ENCODE measurements around the gene NR4A1. TPM values are rescaled to one million over a fixed set of nuclear protein-coding genes. Genes with fewer than 3 reads are reported as not detected.
A peak's percentile ranks its signal among the peaks of the same experiment; 100 is the strongest.

Gene NR4A1
- total and polyA plus RNA-seq, 10 of the 15 experiments (the other 5 are each of a cell fraction or from before 2014, with no cell fraction given), result 0.05 to 7.9 (median 2.2) TPM; not detected in 1

DNA sequence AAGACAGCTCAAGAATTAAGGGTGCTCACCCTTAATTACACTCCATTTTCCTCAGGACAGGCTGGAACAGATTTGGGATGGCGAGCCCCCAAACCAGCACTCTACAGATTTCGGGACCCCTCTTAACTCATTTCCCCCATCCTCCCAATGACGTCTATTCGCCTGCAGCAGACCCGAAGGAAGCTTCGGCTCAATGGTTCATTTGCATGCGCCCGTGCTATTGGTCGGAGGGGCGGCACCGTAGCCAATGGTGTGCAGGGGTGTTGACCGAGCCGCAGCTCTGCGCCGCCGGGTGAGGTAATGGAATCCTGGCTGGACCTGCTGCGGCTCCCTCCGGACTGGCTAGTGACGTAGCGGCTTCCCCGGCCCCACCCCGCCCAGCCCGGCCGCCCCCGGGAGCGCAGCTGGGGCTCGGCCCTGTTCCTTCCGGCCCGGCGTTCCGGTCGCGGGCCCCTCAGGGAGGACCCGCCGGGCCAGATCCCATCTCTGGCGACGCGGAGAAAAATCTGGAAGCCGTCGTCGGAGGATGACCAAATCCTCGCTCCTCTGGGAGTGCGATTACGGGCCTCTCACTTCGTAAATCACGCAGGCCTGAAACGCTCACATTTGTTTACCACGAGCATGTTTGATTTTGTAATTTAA is 18.3 kb upstream of the NR4A1 start (continued):
- TF ChIP-seq USF1 (IDR thresholded peaks at IDR 0.05; ENCODE audit: borderline replicate concordance, extremely low read length, insufficient read depth, low read depth, low read length) (no peak), RELA (IDR thresholded peaks at IDR 0.05; ENCODE audit: borderline replicate concordance, partially characterized antibody) (no peak), RUNX3 (IDR thresholded peaks at IDR 0.05; ENCODE audit: low read length) (peak; percentile 40; the same call in 1 of the 2 replicates), EGR1 (IDR thresholded peaks at IDR 0.05; ENCODE audit: borderline replicate concordance in 1 of 2, low read depth in 2 of 2, low read length in 2 of 2) (peak in 1 of 2 experiments; percentile 83; a peak in 2 of 3 replicates), MTA2 (IDR thresholded peaks at IDR 0.05; ENCODE audit: low read depth) (no peak; the same call in 1 of the 2 replicates), ZBTB40 (IDR thresholded peaks at IDR 0.05; ENCODE audit: borderline replicate concordance) (peak; percentile 74; the same call in 1 of the 2 replicates), ZNF384 (IDR thresholded peaks at IDR 0.05; ENCODE audit: borderline replicate concordance, low read depth, low read length) (no peak), SIX5 (IDR thresholded peaks at IDR 0.05; ENCODE audit: low read depth, low read length, severe bottlenecking) (no peak), ZZZ3 (IDR thresholded peaks at IDR 0.05; ENCODE audit: control insufficient read depth, insufficient read length, low read depth) (no peak), TCF3 (IDR thresholded peaks at IDR 0.05; ENCODE audit: borderline replicate concordance, insufficient read depth, low read depth, low read length) (peak; percentile 69; the same call in 1 of the 2 replicates), FOS (IDR thresholded peaks at IDR 0.05; ENCODE audit: borderline replicate concordance, extremely low read depth, insufficient read length) (no peak), STAT3 (IDR thresholded peaks at IDR 0.05; ENCODE audit: low read depth, low read length) (no peak), HDGF (IDR thresholded peaks at IDR 0.05) (no peak), SPI1 (IDR thresholded peaks at IDR 0.05; ENCODE audit: borderline replicate concordance, insufficient read depth, low read depth, low read length) (no peak), RB1 (IDR thresholded peaks at IDR 0.05; ENCODE audit: borderline replicate concordance) (peak; percentile 33; the same call in 1 of the 2 replicates), ZSCAN29 (IDR thresholded peaks at IDR 0.05) (no peak), GABPA (IDR thresholded peaks at IDR 0.05; ENCODE audit: low read depth) (peak; percentile 44; the same call in 1 of the 2 replicates), NR2F1 (conservative IDR thresholded peaks at IDR 0.05) (0 out of 2 replicates have a peak, but pooled peaks have one; percentile 18), KLF5 (IDR thresholded peaks at IDR 0.05; ENCODE audit: partially characterized antibody) (no peak)
- TF ChIP-seq, protein P1, sequence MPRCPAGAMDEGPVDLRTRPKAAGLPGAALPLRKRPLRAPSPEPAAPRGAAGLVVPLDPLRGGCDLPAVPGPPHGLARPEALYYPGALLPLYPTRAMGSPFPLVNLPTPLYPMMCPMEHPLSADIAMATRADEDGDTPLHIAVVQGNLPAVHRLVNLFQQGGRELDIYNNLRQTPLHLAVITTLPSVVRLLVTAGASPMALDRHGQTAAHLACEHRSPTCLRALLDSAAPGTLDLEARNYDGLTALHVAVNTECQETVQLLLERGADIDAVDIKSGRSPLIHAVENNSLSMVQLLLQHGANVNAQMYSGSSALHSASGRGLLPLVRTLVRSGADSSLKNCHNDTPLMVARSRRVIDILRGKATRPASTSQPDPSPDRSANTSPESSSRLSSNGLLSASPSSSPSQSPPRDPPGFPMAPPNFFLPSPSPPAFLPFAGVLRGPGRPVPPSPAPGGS (IDR thresholded peaks at IDR 0.05; ENCODE audit: borderline replicate concordance, insufficient read depth, low read depth, low read length, poor library complexity, severe bottlenecking), result no peak
